C4-2B (cell line): ENCODE results near the gene ACVR1.

Experiments used
- ZFX ChIP-seq: fragments of 450-650 bp; IDR thresholded peaks from 2 replicates; pipeline ENCODE4 v1.6.1; 2017
- TF ChIP-seq, protein P1 (sequence below): fragments of 450-650 bp; conservative IDR thresholded peaks from 2 replicates; pipeline ENCODE4 v1.5.1; 2017; ENCODE audit warnings: mild to moderate bottlenecking

DNA sequence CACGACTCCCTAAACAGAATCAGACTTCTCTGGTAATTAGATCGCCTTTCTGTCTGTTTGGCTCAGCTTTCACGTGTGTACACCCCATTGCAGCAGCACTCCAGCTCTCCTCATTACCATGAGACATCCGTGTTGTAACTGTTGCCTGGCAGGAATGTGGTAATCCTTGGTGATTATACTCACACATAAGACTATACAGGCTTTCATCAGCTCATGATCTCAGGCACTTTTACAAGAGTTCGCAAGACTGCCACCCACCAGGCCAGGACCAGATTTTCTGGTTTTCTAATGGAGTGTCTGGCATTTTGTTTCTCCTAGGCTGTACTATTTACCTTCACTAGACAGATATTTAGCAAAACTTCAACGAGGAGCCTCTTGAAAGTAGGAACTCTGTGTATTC, 50.2 kb downstream of the ACVR1 start:
- TF ChIP-seq, protein P1, sequence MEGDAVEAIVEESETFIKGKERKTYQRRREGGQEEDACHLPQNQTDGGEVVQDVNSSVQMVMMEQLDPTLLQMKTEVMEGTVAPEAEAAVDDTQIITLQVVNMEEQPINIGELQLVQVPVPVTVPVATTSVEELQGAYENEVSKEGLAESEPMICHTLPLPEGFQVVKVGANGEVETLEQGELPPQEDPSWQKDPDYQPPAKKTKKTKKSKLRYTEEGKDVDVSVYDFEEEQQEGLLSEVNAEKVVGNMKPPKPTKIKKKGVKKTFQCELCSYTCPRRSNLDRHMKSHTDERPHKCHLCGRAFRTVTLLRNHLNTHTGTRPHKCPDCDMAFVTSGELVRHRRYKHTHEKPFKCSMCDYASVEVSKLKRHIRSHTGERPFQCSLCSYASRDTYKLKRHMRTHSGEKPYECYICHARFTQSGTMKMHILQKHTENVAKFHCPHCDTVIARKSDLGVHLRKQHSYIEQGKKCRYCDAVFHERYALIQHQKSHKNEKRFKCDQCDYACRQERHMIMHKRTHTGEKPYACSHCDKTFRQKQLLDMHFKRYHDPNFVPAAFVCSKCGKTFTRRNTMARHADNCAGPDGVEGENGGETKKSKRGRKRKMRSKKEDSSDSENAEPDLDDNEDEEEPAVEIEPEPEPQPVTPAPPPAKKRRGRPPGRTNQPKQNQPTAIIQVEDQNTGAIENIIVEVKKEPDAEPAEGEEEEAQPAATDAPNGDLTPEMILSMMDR = no peak
- TF ChIP-seq ZFX = no peak
